Stimulated activated CD8-positive, alpha-beta memory T cell treated with anti-CD3 and anti-CD28 coated beads, Interleukin-15, amount 100 ng/mL, for 1 hour (primary cell): Measurements from ENCODE around the gene PAGR1.
"Not testable (repeated sequence)": the region's sequence is repeated elsewhere in the genome, so short reads cannot be mapped to it uniquely, and the experiment has no call there.

Experiments
- DNase-seq: peaks from one replicate; pipeline ENCODE4 v3.0.0-alpha.2; 2020; ENCODE audit warnings: low read depth

The PAGR1 gene

DNA sequence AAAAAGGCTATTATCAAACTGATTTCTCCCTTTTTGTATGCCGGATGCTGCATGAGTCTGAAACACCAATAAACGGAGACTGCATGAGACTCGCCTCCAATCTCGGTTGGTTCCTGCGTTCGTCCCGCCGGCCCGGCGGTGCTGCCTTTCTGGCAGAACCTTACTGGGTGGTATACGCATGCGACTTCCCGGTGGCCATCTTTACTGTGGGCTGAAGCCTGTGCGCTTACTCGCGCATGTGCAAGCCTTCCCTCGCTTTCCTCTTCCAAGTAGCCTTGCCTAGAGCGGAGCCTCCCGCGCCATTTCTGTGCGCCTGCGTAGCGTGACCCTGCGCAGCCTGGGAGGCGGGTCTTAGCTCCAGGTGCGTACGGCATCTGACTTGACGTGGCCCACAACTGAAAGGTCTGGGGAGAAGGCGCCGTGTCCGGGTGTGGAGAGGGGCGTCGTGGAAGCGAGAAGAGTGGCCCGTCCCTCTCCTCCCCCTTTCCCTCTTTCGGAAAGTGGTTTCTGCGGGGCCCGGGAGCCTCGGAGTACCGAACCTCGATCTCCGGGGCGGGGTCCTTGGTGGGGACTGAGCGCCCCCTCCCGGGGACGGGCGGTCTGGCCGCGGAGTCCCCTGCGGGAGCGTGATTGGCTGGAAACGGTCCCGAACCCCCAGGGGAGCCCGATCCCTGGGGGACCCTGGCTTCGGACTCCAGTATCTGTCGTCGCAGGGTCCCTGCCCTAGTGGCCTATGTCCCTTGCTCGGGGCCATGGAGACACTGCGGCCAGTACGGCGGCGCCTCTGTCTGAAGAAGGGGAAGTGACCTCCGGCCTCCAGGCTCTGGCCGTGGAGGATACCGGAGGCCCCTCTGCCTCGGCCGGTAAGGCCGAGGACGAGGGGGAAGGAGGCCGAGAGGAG is at the start of gene PAGR1:
Gene PAGR1 (plus strand): TSS at position 360 of the 901 bp plus-strand sequence. CDS start 374 bp downstream, at position 734.
- peak; percentile 97 for DNase-seq

DNA sequence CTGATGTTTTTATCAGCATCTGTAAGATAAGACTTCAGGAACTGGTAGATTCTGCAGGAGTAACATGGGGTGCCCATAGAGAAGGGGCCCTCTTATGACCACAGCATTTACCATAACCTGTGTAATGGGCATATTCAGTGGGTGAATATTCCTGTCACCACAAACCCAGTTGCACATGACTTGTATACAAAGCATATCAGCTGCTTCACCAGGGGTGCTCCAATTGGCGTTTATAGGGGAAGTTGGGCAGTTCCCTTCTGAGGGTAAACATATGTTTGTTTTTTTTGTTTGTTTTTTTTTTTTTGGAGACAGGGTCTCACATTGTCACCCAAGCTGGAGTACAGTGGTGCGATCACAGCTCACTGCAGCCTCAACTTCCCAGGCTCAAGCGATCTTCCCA is 49.4 kb upstream of the PAGR1 start:
- DNase-seq = no peak

DNA sequence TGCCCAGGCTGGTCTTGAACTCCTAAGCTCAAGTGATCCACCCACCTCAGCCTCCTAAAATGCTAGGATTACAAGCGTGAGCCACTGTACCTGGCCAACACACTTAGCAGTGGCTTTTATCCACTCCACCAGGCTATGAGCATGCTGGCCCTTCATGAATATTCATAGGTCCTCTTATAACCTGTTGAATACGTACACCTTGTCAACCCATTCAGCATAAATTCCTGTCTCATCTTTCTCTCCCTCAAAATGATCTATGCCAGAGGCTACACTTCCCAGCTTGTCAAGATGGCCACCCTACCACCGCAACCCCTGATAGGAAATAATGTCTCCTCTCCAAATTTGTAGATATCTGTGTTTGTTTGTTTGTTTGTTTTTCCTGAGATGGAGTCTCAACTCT is 48.9 kb upstream of the PAGR1 start:
- no peak for DNase-seq

DNA sequence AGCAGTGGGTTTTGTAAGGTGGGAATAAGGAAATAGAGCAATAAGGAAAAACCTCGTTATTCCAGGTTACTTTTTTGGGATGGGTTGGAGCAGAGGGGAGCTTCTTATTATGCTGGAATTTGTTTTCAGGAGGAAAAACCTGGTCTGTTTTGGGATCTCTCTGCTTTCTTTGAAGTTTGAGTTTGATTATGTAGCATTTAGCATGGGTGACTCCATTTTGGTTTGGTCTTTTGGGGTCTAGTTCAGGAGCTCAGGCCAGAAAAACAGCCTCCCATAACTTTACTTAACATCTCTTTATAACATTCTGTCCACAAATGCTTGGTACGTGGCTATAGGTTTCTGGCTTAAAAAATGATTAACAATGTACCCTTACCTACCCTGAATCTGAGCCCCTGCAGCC is 46.4 kb upstream of the PAGR1 start:
- DNase-seq = no peak

DNA sequence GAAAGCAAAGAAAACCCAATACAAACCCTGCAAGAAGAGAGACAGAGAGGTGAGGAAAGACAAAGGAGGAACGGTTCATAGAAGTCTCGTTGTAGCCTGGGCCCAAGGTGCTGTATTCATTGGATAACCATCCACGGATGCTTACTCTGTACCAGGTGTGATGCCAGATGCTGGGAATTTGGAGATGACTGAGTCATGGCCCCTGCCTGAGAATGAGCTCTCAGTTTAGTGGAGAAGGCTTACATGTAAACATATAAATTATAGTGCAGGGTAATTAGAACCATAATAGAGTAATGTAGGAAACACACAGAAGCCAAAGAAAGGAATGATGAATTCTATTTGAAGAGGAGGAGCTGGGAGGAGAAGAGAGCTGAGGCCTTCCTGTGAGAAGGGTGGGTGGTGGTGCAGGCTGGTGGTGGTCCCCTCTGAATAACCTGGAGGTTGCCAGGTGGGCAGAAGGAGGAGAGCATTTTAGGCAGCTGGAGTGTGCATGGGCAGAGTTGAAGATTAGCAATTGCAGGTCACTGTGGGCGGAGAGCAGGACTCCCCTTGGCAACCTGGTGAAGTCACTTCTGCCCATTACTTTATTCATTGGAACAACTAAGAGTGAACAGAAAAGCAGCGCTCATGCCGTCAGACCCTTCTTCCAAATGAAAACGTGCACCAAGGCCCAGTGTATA is 45.6 kb upstream of the PAGR1 start:
- no peak for DNase-seq

- not testable (repeated sequence) for DNase-seq
Observed at GRCh38 chr16:29772330-29772729, 43.6 kb upstream of the PAGR1 start.

DNA sequence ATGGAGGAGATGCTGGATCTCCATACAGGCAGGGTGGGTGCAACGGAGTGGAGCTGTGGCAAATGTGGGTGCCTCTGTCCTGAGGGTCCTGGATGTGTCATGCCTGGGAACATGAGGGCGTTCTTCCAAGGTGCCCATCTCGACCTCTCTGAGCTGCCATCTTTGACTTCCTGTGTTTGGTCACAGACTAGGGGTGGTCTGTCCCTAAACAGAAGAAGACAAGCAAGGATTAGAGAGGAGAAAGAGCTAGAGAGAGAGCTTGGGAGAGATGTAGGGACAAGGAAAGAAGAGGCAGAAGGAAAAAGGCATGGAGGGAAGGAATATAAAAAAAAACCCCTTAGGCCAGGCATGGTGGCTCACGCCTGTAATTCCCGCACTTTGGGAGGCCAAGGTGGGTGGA is 41.2 kb upstream of the PAGR1 start:
- DNase-seq = no peak

GRCh38 chr16:29775742-29776408 is 40.1 kb upstream of the PAGR1 start:
- no peak for DNase-seq

DNA sequence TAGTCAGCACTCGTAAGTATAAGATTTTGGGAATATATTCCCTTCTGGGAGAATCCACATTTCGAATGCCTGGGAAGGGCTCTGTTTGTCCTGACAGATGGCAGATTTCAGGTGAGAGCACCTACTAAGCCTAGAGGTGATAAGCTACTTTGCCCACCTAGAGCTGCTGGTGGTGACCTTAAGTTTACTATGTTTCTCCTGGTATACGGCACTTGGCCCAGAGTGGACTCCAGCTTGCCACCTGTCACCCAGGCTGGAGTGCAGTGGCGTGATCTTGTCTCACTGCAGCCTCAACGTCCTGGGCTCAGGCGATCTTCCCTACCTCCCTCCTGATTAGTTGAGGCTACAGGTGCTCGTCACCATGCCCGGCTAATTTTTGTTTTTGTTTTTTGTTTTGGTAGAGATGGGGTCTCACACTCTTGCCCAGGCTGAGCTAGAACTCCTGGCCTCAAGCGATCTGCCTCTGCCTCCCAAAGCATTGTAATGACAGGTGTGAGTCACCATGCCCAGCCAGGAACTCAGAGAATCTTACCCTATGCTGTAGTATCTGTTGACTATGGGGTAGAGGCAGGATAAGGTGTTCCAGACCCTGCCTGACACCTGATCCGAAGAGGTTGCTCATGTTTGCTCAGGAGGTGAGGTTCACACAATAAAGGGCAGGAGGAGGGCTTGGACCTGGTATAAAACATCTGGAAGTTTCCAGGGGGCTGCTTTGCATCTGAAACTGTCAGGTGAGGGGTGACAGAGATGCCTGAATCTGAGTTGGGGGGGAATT is 38.2 kb upstream of the PAGR1 start, which contains the start of gene ZG16:
Gene ZG16 (plus strand): TSS at position 681 of the 775 bp plus-strand sequence. CDS start 1,011 bp downstream, outside the sequence.
- no peak for DNase-seq

GRCh38 chr16:29779474-29779873 is 36.5 kb upstream of the PAGR1 start:
- no peak for DNase-seq

- DNase-seq = not testable (repeated sequence)
Observed at GRCh38 chr16:29783094-29783953, 32.6 kb upstream of the PAGR1 start.

GRCh38 chr16:29784157-29784556 is 31.8 kb upstream of the PAGR1 start:
- no peak for DNase-seq

DNA sequence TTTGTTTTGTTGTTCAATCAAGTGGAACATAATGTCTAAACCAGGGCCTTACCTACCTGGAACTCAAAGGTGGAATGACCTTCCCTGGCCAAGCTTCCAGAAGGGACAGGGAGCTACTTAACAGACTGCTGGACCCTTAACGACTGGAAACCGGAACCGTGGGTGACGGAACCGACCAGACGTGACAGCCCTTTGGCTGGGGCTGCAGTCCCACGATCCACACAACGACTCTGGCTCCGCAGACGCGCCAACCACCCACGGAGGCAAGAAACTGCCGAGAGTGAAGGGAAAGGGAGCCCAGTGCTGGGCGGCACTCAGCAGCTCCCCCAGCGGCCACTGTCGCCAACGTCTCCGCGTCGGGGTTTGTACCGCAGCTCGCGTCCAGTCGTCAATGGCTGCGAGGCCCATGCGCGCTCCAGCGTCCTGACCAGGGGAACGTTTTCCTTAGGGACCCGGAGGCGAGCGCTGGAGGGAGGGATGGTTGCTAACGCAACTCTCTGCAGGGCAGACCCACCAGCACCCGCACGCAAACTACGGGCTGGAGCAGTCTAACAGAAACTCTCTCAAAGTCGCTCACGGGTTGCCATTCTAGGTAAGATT is 31.0 kb upstream of the PAGR1 start:
- peak; percentile 51 for DNase-seq

GRCh38 chr16:29787155-29787554 is 28.8 kb upstream of the PAGR1 start:
- DNase-seq = not testable (repeated sequence)

DNA sequence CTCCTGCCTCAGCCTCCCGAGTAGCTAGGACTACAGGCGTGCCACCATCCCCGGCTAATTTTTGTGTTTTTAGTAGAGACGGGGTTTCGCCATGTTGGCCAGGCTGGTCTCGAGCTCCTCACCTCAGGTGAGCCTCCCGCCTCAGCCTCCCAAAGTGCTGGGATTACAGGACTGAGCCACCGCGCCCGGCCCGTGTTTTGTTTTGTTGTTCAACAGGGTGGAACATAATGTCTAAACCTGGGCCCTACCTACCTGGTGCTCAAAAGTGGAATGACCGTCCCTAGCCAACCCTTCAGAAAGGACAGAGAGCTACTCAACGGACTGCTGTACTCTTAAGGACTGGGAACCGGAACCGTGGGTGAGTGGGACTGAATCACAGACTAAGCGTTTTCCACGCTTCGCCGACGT is 26.2 kb upstream of the PAGR1 start:
- DNase-seq = no peak

GRCh38 chr16:29790183-29790948 is 25.6 kb upstream of the PAGR1 start, which contains the start of gene KIF22:
TSS of gene KIF22 (plus strand) at chr16:29790751. CDS start at chr16:29790760, 9 bp downstream.
- peak; percentile 99 for DNase-seq

DNA sequence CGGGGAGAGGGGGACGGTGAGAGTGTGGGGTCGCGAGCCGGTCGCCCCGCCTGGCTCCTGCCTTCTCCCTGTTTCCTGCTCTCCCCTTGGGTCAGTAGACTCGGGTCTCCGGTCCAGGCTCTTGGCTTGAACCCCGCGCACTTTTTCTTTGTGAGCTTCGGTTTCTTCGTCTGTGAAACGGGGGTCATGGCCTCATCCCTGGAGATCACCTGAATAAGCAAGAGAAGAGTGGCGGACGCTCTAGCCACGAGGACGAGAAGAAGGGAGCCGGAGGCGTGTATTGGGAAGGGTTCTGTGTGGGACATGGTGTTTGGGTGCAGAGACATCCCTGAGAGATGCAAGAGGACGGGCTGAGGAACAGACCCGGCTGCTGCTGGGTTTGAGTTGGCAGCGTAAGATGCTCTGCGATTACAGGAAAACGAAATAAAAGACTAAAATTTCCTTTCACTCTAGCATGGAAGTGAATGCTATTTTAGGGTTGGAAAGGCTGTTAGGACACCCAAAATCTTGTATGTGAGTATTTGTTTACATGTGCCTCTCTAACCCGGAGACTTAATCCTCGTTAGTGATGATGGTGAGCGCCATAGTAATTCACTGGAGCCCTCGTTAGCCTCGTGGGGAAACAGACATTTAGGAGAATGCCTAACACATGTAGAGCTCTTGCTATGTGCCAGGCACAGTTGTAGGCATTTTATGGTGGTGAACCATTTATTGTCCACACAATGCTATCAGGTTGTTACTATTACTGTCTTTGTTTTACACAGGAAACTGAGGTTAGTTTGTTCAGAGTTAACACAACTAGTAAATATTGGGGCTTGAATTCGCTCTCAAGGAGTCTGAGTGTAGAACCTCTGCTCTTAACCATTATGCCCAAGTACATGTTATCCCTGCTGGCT is 24.8 kb upstream of the PAGR1 start:
- DNase-seq = no peak
